Duodenal mucosa (tissue), 2 donors: ENCODE data around the gene ETV6.

ENCODE experiments used
- H3K27ac ChIP-seq: one replicate; pipeline ENCODE4 v1.7.0; 2013; ENCODE audit warnings: low read depth, low read length
- H3K27me3 ChIP-seq, 2 donors: one replicate each; pipeline ENCODE4 v1.7.0; 2013; ENCODE audit warnings: low read length in 2 of 2, control low read depth in 1 of 2; ENCODE audit not compliant: insufficient read depth in 2 of 2, control insufficient read depth in 1 of 2
- H3K36me3 ChIP-seq, 2 donors: one replicate each; pipeline ENCODE4 v1.7.0; 2013; ENCODE audit warnings: low read length in 2 of 2, control low read depth in 1 of 2; ENCODE audit not compliant: insufficient read depth in 2 of 2, control insufficient read depth in 1 of 2
- H3K4me1 ChIP-seq, 2 donors: one replicate each; pipeline ENCODE4 v1.7.0; 2013; ENCODE audit warnings: low read length in 2 of 2, control low read depth in 1 of 2; ENCODE audit not compliant: insufficient read depth in 2 of 2, control insufficient read depth in 1 of 2
- H3K4me3 ChIP-seq, 2 donors: one replicate each; pipeline ENCODE4 v1.7.0; 2013; ENCODE audit warnings: low read length in 2 of 2, low read depth in 1 of 2
- H3K9ac ChIP-seq, 2 donors: one replicate each; pipeline ENCODE4 v1.7.0; 2013; ENCODE audit warnings: low read length in 2 of 2, low read depth in 1 of 2
- H3K9me3 ChIP-seq, 2 donors: one replicate each; pipeline ENCODE4 v1.7.0; 2013; ENCODE audit warnings: low read length in 2 of 2, control low read depth in 1 of 2; ENCODE audit not compliant: control insufficient read depth in 1 of 2

Gene ETV6

DNA sequence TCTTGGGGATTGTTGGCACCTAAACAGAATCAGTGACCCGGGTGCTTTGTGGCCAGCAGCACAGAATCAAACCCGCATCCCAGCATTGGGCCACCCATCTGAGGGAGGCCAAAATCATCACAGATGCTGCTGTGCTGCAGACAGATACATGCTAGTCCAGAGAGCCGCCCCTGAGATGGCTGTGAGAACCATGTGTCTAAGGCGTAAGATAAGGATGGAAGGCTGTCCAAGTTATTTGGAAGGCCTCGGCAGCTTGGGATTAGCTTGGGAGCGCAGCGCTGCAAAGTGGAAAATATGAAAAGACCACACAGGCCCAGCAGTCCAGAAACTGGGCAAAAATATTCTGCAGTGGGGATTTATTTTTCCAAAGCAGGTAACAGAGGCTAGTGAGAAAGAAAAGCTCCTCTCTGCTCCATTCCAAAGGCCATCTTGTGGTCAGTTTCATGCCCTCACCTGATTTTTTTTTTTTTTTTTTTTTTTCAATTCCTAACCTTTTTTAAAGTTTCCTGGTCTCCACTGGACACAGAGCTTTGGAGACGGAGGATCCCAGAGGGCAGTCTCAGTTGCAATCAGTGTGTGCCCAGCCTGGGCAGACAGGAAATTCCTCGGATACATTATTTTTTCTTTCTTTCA, 242.4 kb downstream of the ETV6 start:
- no peak overlapping the region for H3K4me3 ChIP-seq
- peaks cover 10 to 37% of the 10 kb centered on the region in 2 donors for H3K36me3 ChIP-seq
- no peak overlapping the region for H3K9ac ChIP-seq
- H3K27ac ChIP-seq, result no peak overlapping the region
- no peaks in the 10 kb centered on the region for H3K4me1 ChIP-seq
- H3K9me3 ChIP-seq, result no peaks in the 10 kb centered on the region
- H3K27me3 ChIP-seq, result no peaks in the 10 kb centered on the region

DNA sequence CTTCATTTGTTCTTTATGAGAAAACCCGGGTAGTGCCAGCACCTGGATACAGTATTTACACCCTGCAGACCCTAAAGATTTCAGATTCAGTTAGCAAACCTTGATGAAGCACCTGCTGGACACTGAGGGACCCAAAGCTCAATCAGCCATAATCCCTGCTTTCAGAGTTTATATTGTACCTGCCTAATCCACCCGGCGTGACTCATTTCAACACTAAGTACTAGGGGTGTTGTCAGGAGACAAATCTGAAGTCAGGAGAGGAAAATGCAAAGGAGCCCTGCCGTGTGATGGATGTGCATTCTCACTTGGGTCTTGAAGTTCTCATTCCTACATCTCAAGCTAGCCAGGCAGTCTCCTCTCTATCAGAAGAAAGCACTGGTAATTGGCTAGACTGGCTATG, 244.5 kb downstream of the ETV6 start:
- no peaks in the 10 kb centered on the region for H3K4me1 ChIP-seq
- H3K36me3 ChIP-seq, result peaks cover 10 to 20% of the 10 kb centered on the region in 2 donors
- no peak overlapping the region for H3K9ac ChIP-seq
- H3K4me3 ChIP-seq, result no peak overlapping the region
- H3K27me3 ChIP-seq, result no peaks in the 10 kb centered on the region
- H3K27ac ChIP-seq, result no peak overlapping the region
- H3K9me3 ChIP-seq, result no peaks in the 10 kb centered on the region

DNA sequence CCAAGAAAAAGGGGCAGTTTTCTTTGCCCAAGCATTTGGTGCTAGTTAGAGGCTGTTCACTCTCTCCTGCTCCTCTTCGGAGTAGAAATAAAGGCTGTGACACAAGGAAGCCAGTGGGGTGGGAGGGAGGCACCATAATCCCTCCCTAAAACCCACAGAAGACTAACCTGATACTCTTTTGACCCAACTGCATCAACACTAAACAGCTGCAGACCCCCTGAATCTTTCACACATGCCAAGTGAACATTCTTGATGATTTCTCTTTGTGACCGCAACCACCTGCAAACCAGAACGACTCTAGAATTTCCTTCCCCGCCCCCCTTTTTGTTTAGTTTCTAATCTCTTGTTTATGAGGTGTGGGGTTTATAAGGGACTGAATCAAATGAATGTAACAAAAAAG, 245.4 kb downstream of the ETV6 start:
- no peaks in the 10 kb centered on the region for H3K27me3 ChIP-seq
- H3K4me1 ChIP-seq, result no peaks in the 10 kb centered on the region
- H3K9ac ChIP-seq, result no peak overlapping the region
- H3K36me3 ChIP-seq, result peaks cover 10 to 20% of the 10 kb centered on the region in 2 donors
- H3K9me3 ChIP-seq, result no peaks in the 10 kb centered on the region
- H3K27ac ChIP-seq, result no peak overlapping the region
- H3K4me3 ChIP-seq, result no peak overlapping the region

DNA sequence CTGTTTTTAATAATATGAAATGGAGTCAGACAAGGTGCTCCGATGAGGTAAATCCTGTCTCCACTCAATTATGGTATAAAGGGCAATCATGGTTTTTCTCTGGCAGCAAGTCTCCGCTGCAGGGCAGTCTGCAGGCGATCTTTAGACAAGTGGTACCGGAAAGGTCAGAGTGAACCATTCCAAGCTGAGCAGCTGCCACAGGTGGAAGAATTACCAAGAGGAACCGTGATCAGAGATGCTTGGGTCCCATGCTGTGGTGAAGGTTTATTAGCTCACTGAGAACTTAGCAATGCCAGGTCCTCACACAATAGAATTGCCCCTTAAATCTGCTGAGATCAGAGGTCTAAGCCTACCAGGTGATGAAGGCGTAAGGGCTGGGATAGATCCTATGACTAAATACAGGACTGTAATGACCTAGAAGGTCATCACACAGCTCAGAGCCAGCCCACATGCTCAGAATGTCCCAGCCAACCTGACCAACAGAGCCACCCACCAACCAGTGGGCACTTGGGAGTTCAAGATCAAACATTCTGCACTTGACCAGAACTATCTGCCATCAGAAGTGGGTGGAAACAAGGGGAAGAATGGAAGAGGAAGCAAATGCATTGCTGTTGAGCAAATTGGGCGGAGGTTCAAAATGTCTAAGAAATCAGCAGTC, 246.1 kb downstream of the ETV6 start:
- no peaks in the 10 kb centered on the region for H3K9me3 ChIP-seq
- H3K36me3 ChIP-seq, result peaks cover 10 to 20% of the 10 kb centered on the region in 2 donors
- H3K27ac ChIP-seq, result no peak overlapping the region
- no peaks in the 10 kb centered on the region for H3K4me1 ChIP-seq
- no peak overlapping the region for H3K9ac ChIP-seq
- H3K27me3 ChIP-seq, result no peaks in the 10 kb centered on the region
- H3K4me3 ChIP-seq, result no peak overlapping the region

DNA sequence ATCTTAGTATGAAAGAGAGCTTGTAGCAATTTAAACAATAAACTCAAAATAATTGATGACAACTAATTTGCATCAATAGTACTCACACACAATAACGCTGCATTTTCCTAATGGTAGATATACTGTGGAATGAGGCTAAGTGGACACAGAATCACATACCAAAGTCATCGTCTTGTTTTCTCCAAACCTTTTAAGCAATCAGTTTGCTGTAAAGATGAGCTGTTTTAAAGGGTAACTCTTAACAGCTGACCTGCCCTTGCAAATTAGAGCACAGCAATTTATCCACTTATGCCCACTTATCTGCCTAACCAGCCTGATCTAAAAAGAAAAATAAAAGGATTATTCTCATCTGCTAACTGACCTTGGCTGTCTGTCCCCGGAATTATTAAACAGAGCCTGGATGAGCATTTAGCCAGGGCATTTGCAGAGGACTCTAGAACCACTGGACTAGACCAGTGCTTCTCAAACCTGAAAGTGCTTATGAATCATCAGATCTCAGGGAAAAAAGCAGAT, 247.0 kb downstream of the ETV6 start:
- Histone ChIP-seq H3K36me3 (peaks cover 10 to 14% of the 10 kb centered on the region in 2 donors), H3K27me3 (no peaks in the 10 kb centered on the region), H3K27ac (no peak overlapping the region), H3K4me3 (no peak overlapping the region), H3K9me3 (no peaks in the 10 kb centered on the region), H3K9ac (no peak overlapping the region), H3K4me1 (no peaks in the 10 kb centered on the region)

DNA sequence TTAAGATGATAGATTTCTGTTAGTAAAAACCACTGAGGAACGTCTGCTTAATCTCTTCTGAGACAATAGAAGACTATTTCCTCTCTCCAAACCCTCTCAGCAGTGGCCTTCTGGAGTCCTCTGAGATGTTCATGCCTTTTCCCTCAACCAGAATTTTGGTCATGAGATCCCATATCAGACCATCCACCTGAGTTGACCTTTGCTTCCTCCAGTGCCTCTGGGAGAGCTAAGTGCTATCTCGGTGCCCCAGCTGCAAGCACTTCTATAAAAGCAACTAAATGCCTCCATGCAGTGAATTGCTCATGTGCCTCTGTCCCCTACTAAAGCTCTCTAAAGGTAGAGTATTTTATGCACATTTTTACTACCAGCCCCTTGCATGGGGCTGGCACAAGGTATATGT, 248.4 kb downstream of the ETV6 start:
- no peak overlapping the region for H3K27ac ChIP-seq

DNA sequence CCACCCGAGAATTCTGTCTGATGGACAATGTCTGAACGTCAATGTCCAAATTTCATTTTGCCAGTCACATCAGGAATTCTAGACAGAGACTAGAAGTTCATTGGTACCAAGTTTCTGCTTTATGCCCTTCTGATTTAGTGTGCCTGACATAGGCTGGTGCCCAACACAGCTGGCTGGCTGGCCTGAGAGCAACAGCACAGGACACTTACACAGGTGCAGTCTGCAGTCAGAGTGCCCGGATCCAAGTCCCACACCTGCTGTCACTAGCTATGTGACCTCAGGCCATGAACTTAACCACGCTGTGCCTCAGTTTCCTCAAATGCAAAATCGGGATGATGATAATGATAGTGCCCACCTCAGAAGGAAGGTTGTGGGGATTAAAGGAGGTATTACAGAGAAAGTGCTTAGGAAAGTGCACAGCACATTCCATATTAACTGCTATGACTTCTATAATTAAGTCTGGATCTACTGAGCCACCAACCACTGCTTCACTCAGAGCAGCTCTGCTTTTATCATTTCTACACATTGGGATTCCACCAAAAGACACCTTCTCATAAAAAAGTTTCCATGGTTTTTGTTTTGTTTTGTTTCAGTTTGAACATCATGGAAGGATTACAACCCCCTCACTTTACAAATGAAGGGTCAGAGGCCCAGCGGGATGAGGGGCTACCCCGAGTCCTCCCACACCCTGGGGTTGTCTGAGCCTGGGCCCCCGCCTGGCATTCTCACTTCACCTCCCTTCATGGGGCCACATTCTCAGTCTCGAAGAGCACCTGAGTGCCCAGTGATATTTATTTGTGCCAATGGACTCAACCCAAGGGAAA, 252.4 kb downstream of the ETV6 start:
- H3K4me1 ChIP-seq, result no peaks in the 10 kb centered on the region

More for the DNA sequence above, 248.4 kb downstream of the ETV6 start:
- no peaks in the 10 kb centered on the region for H3K27me3 ChIP-seq
- no peaks in the 10 kb centered on the region for H3K4me1 ChIP-seq
- no peak overlapping the region for H3K9ac ChIP-seq
- H3K9me3 ChIP-seq, result no peaks in the 10 kb centered on the region
- no peak overlapping the region for H3K4me3 ChIP-seq
- peaks cover 5% of the 10 kb centered on the region in 2 donors for H3K36me3 ChIP-seq

DNA sequence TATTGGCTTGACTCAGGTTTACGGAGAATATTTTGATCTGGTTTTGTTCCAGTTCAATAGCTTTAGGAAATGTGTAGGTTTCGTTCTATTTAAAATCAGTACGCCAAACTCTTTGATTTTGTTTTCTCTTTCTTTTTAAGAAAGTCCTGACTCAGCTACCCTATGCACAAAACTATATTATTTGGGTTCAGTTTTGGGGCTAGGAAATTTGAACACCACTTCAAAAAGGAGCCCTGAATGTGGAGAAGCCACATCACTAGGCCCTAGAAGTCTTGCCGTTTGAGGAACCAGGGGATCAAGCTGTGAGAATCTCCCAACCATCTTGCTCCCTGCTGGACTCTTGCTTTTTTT, 253.0 kb downstream of the ETV6 start:
- Histone ChIP-seq H3K4me1 (no peaks in the 10 kb centered on the region), H3K4me3 (no peak overlapping the region), H3K27ac (no peak overlapping the region), H3K27me3 (no peaks in the 10 kb centered on the region), H3K9me3 (no peaks in the 10 kb centered on the region), H3K9ac (no peak overlapping the region), H3K36me3 (no peaks in the 10 kb centered on the region)

More for the DNA sequence above, 252.4 kb downstream of the ETV6 start:
- no peak overlapping the region for H3K4me3 ChIP-seq
- H3K9me3 ChIP-seq, result no peaks in the 10 kb centered on the region
- no peaks in the 10 kb centered on the region for H3K27me3 ChIP-seq
- no peak overlapping the region for H3K9ac ChIP-seq
- no peak overlapping the region for H3K27ac ChIP-seq
- H3K36me3 ChIP-seq, result no peaks in the 10 kb centered on the region

DNA sequence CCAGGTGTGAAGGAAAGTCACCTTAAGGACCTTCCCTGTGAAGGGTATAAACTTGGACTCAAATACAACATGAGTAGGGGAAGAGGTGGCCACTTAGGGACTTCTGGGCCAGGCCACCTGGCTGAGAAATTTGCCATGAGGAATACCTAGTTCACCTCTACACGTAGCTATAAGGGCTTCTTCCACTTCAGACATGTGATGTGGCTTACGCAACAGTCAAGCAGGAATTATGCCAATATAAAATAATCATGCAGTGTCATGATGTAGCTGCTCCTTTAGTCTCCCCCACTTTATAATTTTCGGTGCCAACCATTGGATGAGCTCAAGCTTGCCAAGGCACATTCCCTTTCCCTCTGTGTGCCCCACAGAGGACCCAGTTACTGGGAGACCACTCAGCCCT, 254.7 kb downstream of the ETV6 start:
- no peak overlapping the region for H3K27ac ChIP-seq
- H3K4me3 ChIP-seq, result no peak overlapping the region
- H3K27me3 ChIP-seq, result no peaks in the 10 kb centered on the region
- no peaks in the 10 kb centered on the region for H3K36me3 ChIP-seq
- H3K9ac ChIP-seq, result no peak overlapping the region
- no peaks in the 10 kb centered on the region for H3K4me1 ChIP-seq
- peaks cover 0 to 6% of the 10 kb centered on the region in 2 donors for H3K9me3 ChIP-seq

DNA sequence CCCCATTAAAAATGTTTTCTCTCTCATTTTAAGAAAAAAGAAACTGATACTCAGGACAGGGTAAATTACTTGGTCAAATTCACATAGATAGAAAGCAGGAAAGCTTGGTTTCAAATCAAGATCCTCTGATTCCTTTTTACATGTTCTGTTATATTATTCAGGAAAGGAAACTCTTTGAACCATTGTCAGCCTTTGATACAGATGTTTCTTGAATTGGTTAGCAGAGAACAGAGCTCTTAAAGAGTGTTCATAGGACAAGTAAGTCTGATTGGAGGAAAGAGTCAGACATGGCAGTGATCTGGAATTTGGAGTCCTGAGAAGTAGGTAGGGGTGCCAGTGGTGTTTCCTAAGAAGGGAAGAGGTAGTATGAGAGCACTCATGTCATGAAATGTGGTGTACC, 256.1 kb downstream of the ETV6 start:
- no peak overlapping the region for H3K27ac ChIP-seq
- H3K4me1 ChIP-seq, result no peaks in the 10 kb centered on the region

More for the DNA sequence above, 256.1 kb downstream of the ETV6 start:
- Histone ChIP-seq H3K4me3 (no peak overlapping the region), H3K9ac (no peak overlapping the region), H3K36me3 (no peaks in the 10 kb centered on the region), H3K27me3 (no peaks in the 10 kb centered on the region), H3K9me3 (peaks cover 0 to 6% of the 10 kb centered on the region in 2 donors)
